Muscle of leg (tissue), 11 donors: ENCODE results near the gene SPIRE1. TPM values are rescaled to one million over a fixed set of nuclear protein-coding genes. Genes with fewer than 3 reads are reported as not detected.
"Not testable (repeated sequence)": the region's sequence is repeated elsewhere in the genome, so short reads cannot be mapped to it uniquely, and the experiment has no call there.

Experiments used
- DNase-seq: peaks from one replicate; pipeline ENCODE4 v3.0.0; 2013
- H3K27ac ChIP-seq: one replicate; pipeline ENCODE4 v1.5.1; 2013; ENCODE audit warnings: mild to moderate bottlenecking, low read length, control low read depth
- H3K27me3 ChIP-seq: one replicate; pipeline ENCODE4 v1.6.1; 2013; ENCODE audit warnings: low read length; ENCODE audit not compliant: control insufficient read depth, insufficient read depth
- H3K36me3 ChIP-seq: one replicate; pipeline ENCODE4 v1.6.1; 2013; ENCODE audit warnings: low read length; ENCODE audit not compliant: control insufficient read depth, insufficient read depth
- H3K4me1 ChIP-seq: one replicate; pipeline ENCODE4 v1.6.1; 2013; ENCODE audit warnings: low read length; ENCODE audit not compliant: control insufficient read depth, insufficient read depth
- H3K4me3 ChIP-seq: one replicate; pipeline ENCODE4 v1.5.1; 2013; ENCODE audit warnings: low read length, control low read depth
- H3K9me3 ChIP-seq: replicated peaks from 2 replicates; pipeline ENCODE4 v1.6.1; 2013; ENCODE audit warnings: low read depth, low read length; ENCODE audit not compliant: control insufficient read depth
- WGBS: methylation state at CpG from one replicate; pipeline ENCODE4 v1.1.5; 2013; ENCODE audit warnings: missing lambda C conversion rate; ENCODE audit not compliant: insufficient coverage; 5-methylcytosine and 5-hydroxymethylcytosine counted together
- polyA plus RNA-seq, 8 donors: library from polyadenylated mRNA; unstranded; fragments of 120-200 nt; gene quantifications; one replicate each; pipeline versions ENCODE4 v1.2.1 to v1.2.3, GENCODE V29; 2013; ENCODE audit warnings: inconsistent platforms in 1 of 8, low replicate concordance in 1 of 8; ENCODE audit not compliant: insufficient read length in 8 of 8, insufficient read depth in 1 of 8
- total RNA-seq: library from RNA; stranded (reverse); fragments of 120-200 nt; gene quantifications from one replicate; pipeline ENCODE4 v1.2.4, GENCODE V29; 2013

Gene SPIRE1
- total and polyA plus RNA-seq, 9 donors: 10.3 to 13.9 (median 12.0) TPM

- H3K4me1 ChIP-seq: no peaks in the 10 kb centered on the region
- no peak overlapping the region for H3K27ac ChIP-seq
- H3K36me3 ChIP-seq: no peaks in the 10 kb centered on the region
- DNase-seq: no peak
- H3K9me3 ChIP-seq: peaks cover 10% of the 10 kb centered on the region
- WGBS: 95% methylated on average over 2 of the region's 2 CpGs
- no peaks in the 10 kb centered on the region for H3K27me3 ChIP-seq
- H3K4me3 ChIP-seq: no peak overlapping the region
Measured at GRCh38 chr18:12564378-12564777, 93.5 kb downstream of the SPIRE1 start.

GRCh38 chr18:12560600-12560999 is 97.3 kb downstream of the SPIRE1 start:
- not testable (repeated sequence) for DNase-seq, H3K27me3 ChIP-seq, H3K4me3 ChIP-seq, H3K36me3 ChIP-seq, H3K4me1 ChIP-seq, H3K27ac ChIP-seq
- WGBS: no CpG with 5 or more reads among the region's 6 CpGs
- H3K9me3 ChIP-seq: peaks cover 15% of the 10 kb centered on the region

GRCh38 chr18:12559319-12559718 is 98.6 kb downstream of the SPIRE1 start:
- DNase-seq: no peak
- H3K4me1 ChIP-seq: no peaks in the 10 kb centered on the region
- 97% methylated on average over 20 of the region's 24 CpGs for WGBS
- no peaks in the 10 kb centered on the region for H3K27me3 ChIP-seq
- no peak overlapping the region for H3K27ac ChIP-seq
- H3K9me3 ChIP-seq: peaks cover 16% of the 10 kb centered on the region
- H3K36me3 ChIP-seq: no peaks in the 10 kb centered on the region
- no peak overlapping the region for H3K4me3 ChIP-seq

- Histone ChIP-seq H3K27ac (no peak overlapping the region), H3K9me3 (peaks cover 21% of the 10 kb centered on the region), H3K4me1 (no peaks in the 10 kb centered on the region), H3K27me3 (no peaks in the 10 kb centered on the region), H3K36me3 (no peaks in the 10 kb centered on the region), H3K4me3 (no peak overlapping the region)
- WGBS: 98% methylated on average over 25 of the region's 30 CpGs
- DNase-seq: no peak
Measured at GRCh38 chr18:12556946-12557806, 100.7 kb downstream of the SPIRE1 start.

GRCh38 chr18:12554796-12555388 is 103.0 kb downstream of the SPIRE1 start:
- no peak for DNase-seq
- Histone ChIP-seq H3K27me3 (no peaks in the 10 kb centered on the region), H3K9me3 (peaks cover 20% of the 10 kb centered on the region), H3K4me1 (no peaks in the 10 kb centered on the region), H3K36me3 (no peaks in the 10 kb centered on the region), H3K4me3 (no peak overlapping the region), H3K27ac (no peak overlapping the region)
- no CpG with 5 or more reads among the region's 2 CpGs for WGBS

GRCh38 chr18:12552879-12553242 is 105.0 kb downstream of the SPIRE1 start:
- WGBS: 94% methylated on average over 3 of the region's 4 CpGs
- no peak overlapping the region for H3K4me3 ChIP-seq
- H3K27me3 ChIP-seq: no peaks in the 10 kb centered on the region
- DNase-seq: no peak
- no peak overlapping the region for H3K27ac ChIP-seq
- peaks cover 13% of the 10 kb centered on the region for H3K9me3 ChIP-seq
- no peaks in the 10 kb centered on the region for H3K4me1 ChIP-seq
- no peaks in the 10 kb centered on the region for H3K36me3 ChIP-seq

GRCh38 chr18:12551943-12552878 is 105.7 kb downstream of the SPIRE1 start:
- peaks cover 10% of the 10 kb centered on the region for H3K9me3 ChIP-seq
- WGBS: 87% methylated on average over 10 of the region's 13 CpGs
- H3K4me3 ChIP-seq, H3K4me1 ChIP-seq, H3K36me3 ChIP-seq, H3K27me3 ChIP-seq, H3K27ac ChIP-seq: not testable (repeated sequence)
- peak; percentile 2 for DNase-seq

- not testable (repeated sequence) for H3K36me3 ChIP-seq, DNase-seq, H3K4me3 ChIP-seq, H3K4me1 ChIP-seq, H3K9me3 ChIP-seq, H3K27me3 ChIP-seq, H3K27ac ChIP-seq
- 95% methylated on average over 5 of the region's 13 CpGs for WGBS
Measured at GRCh38 chr18:12551466-12551865, 106.4 kb downstream of the SPIRE1 start.

- H3K9me3 ChIP-seq: peaks cover 10% of the 10 kb centered on the region
- H3K36me3 ChIP-seq: no peaks in the 10 kb centered on the region
- no peaks in the 10 kb centered on the region for H3K4me1 ChIP-seq
- no peaks in the 10 kb centered on the region for H3K27me3 ChIP-seq
- H3K27ac ChIP-seq: no peak overlapping the region
- DNase-seq: no peak
- no peak overlapping the region for H3K4me3 ChIP-seq
- no CpG with 5 or more reads among the region's 3 CpGs for WGBS
Measured at GRCh38 chr18:12543697-12544096, 114.2 kb downstream of the SPIRE1 start.

- no peak overlapping the region for H3K4me3 ChIP-seq
- WGBS: 100% methylated on average over 1 of the region's 2 CpGs
- peaks cover 10% of the 10 kb centered on the region for H3K9me3 ChIP-seq
- H3K27ac ChIP-seq: no peak overlapping the region
- no peaks in the 10 kb centered on the region for H3K27me3 ChIP-seq
- no peaks in the 10 kb centered on the region for H3K36me3 ChIP-seq
- no peaks in the 10 kb centered on the region for H3K4me1 ChIP-seq
- no peak for DNase-seq
Measured at GRCh38 chr18:12540751-12541150, 117.2 kb downstream of the SPIRE1 start.
